Measurements from ENCODE around the gene IGF1R.
A peak's percentile ranks its signal among the peaks of the same experiment; 100 is the strongest.

Gene IGF1R

DNA sequence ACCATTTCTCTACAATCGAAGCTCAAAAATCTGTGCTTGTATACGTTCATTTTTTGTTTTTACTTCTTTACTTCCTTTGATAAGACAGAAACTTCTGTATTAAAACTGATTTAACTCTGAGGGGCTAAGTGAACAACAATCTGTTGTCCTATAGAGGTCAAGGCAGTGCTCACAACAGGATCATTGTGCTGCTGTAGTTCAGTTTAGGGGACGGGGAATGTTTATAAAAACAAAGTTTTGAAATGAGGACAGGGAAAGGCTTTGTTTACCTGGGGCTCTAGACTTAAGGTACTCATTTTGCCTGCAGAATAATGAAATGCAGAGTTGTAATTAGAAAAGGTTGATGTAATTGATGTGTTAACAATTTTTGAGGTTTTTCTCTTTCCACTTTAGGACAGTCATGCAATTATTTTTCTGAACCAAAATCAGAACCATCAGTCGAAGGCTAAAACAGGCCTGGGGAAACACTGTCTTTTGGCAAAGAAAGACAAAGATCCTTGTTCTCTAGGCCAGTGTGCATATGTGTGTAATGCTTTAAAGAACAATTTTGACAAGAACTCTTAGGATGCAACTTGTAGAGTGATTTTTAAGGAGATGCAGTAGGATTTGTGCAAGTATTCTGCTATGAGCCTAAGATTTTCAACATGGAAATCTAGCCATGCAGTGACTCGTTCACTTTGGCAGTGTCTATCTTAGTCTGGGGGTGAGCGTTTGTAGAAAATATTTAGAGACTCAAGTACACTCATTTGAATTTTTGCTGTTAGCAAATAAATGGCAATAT is 194.0 kb downstream of the IGF1R start:
- no peak for DNase-seq

DNA sequence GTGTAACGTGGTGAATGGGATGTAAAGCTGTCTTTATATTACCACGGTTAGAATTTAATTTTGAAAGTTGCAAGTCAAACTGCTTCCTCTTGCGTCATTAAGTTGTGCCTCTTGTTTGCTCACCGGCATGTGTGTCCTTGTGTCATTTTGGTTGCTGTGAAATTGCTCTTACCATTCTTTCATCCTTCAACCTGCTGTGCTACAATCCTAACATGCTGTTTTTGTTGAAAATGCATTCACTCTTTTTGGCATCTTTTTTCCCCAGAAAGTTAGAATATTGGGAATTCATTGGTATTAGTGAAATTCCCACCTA is 194.6 kb downstream of the IGF1R start:
- DNase-seq = no peak

DNA sequence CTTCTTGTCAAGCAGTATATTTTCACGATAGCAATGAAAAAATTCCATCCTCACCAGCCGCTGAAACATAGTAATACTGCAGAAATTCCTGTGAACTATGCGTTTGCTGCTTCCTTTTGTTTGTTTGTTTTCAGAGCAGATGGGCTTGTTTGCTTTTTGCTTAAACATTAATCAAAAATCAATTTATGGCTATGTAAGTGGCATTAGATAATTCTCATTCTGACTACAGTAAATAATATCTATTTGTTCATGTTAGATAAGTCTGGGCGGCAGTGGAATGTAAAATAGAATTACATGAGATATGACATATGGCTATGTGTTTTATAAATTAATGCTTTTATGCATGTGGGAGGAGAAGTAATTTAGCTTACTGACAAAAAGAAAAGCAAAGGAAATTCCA is 195.5 kb downstream of the IGF1R start:
- DNase-seq = no peak

DNA sequence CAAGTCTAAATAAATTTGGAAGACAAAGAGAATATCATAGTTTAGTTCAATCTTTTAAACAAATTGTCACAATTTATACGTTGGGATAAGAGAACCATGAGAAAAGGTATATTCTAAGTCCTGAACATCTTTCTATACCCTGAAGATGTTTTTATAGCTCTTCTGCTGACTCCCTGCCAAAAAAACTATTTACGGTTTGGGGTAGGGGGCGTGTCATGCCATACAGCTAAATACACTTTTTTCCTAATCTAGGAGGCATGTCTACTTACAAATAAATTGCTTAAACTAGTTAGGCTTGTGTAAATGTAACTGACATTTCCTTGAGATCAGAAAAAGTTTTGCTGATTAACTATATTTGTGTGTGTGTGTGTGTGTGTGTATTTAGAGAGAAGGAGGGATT is 195.9 kb downstream of the IGF1R start:
- DNase-seq = no peak

DNA sequence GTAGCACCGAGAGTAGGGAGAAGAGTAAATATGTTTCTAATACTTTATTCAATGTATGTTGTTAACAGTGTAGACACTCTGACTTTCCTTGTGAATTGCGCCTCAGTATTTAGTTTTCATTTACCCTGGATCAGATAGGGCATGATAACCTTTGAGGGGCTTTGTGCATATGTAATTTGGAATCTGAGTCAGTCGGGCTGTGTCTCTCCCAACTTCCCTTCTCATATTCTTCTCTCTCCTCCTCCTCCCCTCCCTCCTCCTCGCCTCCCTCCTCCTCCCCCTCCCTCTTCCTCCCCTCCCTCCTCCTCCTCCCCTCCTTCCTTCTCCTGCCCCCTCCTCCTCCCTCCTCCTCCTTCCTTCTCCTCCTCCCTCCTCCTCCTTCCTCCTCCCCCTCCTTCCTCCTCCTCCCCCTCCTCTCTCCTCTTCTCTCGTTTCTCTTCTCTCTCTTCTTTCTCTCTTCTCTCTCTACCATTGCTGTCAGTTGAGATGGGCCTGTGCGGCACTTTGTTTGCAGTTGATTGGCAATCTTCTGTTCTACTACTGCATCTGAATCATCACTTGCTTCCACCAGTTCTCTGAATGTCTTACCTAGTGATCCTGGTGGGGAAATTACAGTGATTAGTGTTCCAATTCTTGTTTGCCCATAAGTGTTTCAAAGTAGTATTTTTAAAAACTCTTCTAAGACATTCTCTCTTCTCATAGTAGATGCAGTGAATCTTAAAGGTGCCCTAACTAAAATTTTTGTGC is 197.0 kb downstream of the IGF1R start:
- no peak for DNase-seq

DNA sequence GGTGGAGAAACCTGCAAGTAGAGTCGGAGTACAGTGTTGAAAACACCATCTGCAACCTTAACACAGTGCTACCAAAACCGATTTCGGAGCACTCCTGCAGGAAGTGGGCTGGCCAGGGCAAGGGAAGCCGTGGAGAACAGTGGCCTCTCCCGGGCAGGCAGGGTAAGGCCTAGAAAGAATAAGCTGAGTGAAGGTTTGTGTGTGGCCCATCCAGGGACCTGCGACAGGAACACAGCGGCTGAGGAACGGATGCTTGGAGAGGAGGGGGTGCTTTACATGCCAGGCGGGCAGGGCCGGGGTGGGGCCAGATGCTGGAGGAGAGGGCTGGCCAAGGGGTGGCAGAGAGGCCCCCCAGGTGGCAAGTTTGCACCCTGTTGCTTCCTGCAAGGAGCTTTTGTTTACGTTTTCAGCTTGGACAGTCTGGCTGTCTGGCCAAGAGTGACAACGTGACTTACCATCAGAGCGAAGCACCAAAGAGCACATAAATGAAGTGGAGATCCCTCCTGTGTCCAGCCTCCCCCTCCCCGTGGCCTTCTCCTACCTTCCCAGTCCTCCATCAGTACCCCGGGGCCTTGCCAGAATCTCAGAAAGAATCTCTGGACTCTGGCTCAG is 202.7 kb downstream of the IGF1R start:
- peak; percentile 74 for DNase-seq

DNA sequence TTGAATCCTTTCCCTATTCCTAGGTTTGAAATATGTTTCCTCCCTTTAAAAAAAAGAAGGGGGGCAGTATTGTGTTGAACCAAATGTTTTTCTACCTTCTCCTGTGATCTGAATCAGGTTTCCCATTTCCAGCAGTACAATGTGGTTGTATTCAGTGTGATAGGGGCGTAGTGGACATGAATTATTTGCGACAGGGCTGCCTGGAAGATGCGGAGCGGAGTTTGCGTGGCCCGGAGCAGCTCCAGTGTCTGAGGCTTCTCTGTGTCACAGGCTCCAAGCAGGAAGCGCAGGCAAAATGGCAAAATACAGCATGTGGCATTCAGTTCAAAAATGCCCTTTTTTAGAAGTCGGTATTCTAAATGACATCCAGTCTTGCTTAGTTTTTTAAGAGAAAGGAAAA is 204.8 kb downstream of the IGF1R start:
- DNase-seq = peak; percentile 79

DNA sequence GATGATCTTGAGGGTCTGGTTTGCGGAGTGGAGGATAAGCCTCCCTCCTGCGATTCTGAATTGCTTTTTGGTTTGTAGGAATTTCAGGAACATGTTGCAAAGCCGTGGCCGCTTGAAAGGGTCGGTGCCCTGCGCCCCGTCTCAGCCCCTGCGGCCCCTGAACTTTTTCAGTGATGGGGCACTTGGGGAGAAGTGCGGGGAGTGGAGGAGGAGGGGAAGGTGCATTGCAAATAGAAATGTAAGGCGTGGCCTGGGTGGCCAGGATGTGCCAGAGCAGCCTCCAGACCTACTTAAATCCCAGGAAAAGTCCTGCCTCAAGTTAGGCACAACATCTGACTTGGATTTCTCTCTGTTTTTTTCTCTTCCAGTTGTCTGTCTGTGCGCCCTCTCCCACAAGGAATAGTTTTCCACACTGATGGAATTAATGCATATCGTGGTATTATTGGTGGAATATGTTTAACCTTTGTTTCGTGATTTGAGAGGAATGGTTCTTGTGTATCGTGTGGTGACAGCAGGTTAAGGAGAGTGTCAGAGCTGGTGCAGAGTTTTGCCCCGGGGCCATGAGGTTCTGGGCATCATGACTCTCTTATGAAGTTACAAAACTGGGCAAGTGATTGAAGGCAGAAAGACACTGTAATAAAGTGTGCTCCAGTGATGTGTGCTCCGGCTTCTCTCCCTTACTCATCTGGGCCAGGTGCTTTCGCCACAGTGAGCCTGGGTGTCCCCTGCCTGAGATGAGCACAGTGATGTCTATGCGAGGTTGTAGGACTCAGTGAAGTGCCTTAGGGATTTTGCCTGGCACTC is 205.5 kb downstream of the IGF1R start:
- DNase-seq = no peak

DNA sequence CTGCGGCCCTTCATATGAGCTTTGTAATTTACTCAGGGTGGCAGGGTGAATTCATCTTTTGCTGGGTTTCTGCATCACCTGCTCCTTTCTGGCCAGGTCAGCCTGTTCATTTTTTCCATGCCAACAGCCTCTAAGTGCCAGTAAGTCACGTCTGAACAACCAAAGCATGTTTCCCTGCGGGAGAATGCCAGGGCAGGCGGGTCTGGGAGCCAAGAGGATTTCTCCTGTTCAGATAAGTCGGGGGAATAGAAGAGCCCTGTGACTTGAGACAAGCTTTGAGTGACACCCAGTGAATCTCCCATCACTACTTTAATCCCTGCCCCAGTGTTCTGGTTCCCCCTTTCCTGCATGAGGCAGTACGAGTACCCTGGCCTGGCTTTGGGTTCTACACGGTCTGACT is 206.2 kb downstream of the IGF1R start:
- DNase-seq = no peak

DNA sequence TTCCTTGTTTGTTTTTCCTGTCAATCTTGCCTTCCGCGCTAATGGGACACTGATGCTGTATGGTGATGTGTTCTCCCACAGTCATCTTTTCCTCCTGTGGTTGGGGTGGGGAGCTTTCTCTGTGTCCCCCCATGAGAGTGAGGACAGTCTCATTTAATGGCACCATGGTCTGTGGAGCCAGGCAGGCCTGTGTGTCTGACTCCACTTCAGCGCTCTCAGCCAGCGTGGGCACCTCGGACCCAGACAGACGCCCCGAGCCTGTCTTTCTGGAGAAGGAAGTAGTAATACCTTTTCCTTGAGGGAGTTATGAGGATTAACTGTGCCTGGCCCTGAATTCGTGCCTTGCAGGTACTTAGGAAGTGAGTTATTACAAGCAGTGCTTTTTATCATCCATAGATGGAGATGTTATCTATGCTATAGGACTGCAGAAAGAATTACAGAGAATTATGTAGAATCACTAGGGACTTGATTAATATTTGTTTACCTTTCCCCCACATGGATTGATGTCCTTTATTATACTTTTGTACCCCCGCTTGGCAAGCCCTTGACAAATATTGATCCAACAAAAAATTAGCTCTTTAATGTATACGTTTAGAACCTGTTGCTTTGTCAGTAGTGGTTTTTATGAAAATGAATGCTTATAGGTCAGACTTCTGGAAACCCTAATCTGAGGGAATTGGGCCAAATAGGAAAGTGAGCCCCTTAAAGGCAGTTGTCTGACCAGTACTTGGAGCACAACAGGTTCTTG is 206.9 kb downstream of the IGF1R start:
- no peak for DNase-seq

DNA sequence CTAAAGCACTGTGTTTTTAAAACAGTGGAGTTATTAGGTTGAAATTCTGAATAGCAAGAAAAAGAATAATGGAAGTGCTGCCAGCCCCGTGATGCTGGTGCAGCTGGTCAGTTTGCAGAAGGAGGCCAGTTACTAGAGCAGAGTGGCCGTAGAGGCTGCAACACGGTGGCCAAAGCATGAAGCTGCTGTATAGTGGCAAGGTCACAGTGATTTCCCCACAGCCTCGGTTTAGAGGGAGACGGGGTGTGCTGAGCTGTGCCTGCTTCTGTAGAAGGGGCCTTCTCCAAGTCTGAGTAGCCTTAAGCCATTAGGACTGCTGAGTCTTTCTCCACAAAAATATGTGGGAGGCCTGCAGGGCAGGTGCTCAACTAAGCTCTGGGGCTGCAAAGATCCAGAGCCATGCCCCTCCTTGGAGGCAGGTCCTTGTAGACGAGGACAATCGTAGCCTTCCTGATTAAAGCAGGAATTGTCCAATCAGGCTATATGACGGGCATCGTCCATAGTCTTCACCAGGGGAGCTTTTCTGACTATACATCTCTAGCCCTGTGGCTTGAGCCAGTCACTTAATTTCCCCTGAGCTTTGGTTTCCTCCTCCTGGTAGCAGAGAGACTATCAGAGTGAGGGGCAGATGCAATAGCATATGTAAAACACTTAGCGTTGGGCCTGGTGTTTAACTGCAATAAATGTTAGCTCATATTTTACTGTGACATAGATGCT is 207.6 kb downstream of the IGF1R start:
- no peak for DNase-seq

DNA sequence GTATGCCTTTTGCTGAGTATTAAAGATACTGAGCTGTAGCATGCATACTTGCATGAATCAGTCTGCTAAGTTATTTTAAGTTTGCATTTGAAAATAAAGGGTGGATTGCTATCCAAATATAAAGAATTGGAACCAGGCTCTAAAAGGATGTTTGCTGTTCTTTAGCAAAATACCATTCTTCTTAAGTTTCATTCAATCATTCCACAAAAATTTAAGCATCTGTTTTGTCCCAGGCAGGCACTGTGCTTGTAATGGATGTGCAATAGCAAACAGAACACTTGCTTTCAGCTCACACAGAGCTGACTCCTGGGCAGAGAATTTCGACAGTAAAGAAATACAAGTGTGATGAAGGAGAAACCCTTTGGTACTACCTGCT is 208.2 kb downstream of the IGF1R start:
- DNase-seq = no peak

DNA sequence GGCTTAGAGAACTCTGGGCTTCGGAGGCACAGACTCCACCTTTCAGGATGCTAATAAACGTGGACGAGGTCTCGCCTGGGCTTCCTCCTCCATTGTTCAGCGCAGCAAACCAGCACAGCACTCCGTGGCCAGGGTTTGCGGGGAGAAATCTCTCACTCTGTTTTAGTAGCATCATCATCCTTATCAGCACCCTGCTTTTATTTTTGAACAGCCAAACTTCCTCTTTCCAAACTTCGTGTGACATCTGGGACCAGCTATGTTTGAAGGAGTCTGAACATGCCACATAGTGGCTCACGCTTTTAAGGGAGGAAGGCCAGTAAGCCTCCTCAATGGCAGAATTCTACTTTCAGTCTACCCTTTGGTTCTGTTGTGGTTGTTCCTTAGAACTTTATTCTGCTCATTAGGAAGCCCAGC is 210.3 kb downstream of the IGF1R start:
- DNase-seq = no peak

DNA sequence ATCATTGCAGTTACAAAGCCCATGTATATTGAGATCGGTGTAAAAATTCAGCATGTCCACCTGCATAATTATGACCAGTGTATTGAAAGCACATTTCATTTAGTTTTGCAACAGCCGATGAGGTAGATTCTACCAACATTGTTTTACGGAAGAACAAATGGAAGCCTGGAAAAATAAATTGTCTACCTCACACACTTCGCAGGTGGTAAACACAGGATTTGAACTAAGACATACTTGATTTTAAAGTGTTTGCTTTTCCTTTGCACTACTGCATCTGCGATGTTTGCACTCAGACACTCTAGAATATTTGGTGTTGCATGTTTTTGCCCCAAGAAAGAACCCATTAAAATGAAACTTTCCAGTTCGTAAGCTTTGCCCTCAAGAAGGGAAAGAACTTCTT is 210.8 kb downstream of the IGF1R start:
- no peak for DNase-seq

DNA sequence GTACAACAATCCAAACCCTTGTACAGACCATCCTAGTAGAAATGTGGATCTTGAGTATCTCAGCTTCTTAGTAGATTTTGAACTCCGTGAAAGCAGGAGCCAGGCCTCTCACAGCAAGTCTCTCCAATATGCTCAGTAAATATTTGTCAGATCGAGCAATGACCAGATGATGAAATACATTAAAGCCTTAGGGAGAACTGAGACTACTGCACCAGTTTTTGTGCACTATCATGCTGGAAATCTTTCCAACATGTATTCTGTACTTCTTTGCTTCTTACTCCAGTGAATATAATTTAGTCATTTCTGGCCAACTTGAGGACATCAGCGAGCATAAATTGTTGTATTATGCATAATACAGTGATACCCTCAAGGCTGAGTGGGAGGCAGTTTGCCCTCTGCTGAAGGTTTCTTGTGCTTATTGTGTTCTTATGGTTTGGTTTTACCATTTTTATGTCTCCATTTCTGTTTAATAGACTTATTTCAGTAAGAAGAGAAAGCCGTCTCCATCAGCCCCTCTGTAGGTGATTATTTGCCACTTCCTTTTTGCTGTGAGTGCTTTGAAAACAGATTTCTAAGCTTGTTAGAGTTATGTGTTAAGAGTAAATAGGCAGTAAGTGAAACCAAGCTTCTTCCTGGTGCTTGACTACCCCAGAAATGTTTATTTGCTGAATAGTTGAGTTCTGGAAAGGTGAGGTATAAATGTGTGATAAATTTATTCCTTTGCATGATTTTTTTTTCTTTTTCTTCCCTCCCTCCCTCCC is 212.1 kb downstream of the IGF1R start:
- DNase-seq = no peak

DNA sequence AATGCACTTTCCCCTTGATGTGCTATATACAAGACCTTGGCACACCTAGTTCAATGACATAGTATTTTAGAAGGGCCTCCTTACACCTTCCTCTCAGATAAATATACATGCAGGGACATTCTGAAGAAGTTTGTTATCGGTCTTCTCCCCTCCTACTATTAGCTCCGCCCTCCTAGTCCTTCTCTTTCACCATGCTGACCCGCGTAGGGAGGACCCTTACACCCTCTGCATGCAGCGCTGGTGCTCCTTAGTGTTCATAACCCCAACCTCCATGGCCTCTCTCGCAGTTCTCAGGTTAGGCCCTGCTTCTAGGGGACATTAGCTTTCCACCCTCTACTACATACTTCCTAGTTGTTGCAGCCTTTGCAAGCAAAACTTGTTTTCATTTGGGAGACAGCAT is 212.8 kb downstream of the IGF1R start:
- DNase-seq = no peak

DNA sequence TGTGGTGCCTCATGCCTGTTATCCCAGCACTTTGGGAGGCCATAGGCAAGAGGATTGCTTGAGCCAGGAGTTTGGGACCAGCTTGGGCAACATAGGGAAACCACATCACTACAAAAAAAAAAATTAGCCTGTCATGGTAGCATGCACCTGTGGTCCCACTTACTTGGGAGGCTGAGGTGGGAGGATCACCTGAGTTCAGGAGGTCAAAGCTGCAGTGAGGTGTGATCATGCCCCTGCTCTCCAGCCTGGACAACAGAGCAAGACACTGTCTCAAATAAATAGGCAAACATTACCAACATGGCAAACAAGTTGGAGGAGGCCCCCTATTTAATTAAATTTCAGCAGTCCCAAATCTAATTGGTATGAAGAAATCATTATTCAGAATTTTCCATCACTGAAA is 215.6 kb downstream of the IGF1R start:
- DNase-seq = no peak

DNA sequence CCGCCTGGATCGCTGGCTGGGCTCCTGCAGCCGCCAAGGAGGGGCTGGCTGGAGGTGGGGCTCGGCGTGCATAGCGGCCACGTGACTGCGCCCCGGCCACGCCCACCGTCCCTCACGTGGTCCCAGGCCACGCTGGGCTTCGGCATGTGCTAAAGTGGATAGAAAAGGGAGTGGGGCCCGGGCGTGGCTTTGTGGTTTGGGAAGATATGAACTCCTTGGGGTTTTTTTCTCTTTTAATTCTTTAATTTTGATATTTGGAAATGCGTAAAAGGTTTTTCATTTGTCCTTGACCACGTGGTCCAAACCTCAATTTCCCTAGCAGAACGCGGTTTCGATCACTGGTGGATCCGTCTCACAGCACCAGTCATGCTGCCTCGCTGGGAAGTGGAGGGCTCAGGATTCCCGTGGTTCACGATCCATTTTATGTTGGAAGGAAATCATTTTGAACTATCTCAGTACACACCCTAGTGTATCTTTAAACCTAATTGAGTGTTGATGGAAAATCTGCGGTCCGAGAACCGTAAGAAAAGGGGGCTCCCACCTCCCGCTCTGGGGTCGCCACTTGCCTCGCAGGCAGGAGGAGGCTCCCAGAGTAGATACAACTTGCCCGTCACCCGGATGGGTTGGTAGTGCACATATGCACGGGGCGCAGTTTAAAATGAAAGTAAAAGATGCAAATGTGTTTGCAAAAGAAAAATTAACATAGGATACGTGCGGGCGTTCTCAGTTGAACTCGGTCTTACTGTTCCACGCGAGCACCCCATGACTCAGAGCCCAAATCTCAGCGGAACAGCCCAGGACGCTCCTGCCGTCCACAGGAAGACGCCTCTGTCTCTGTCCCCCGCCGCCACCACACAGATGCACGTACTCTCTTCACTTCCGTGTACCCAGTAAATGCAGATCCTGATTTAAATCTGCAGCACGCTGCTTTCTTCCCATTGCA is 217.3 kb downstream of the IGF1R start:
- peak; percentile 71 for DNase-seq

DNA sequence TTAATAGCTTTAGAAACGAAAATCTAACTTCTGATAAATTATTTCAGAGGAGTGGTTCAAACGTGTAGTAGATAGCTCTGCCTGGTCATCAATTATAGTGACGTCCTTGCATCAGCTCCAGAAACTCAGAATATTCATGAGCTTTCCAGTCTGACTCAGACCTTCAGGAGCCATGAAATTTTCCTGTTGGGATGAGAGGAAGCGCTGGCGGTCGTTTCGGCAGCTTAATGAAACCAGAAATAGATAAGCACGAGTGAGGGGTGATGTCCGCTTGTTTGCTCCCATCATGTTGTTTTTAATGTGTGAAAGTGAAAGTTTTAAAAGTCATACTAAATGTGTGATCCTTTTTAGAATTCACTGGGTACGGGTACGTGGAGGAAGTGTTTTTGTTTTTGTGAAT is 218.2 kb downstream of the IGF1R start:
- DNase-seq = no peak

DNA sequence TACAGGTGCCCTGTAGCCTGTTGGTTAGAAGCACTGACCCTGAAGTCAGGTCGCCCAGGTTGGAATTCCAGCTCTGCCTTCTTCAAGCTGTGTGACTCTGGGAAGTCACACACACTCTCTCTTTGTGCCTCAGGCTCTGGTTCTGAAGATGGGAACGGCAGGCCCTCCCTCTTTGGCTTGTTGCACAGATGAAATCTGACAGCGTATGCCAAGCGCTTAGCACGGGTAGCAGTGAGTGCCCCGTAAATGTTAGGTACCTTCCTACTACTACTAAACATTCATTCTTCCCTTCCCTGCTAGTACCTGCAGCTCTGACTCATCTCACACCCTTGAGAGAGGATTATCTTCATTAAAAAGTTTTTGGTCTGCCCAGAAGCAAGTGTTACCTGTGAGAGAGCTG is 220.2 kb downstream of the IGF1R start:
- DNase-seq = no peak
